ENCODE data around the gene IPO4. TPM values are rescaled to one million over a fixed set of nuclear protein-coding genes. Genes with fewer than 3 reads are reported as not detected.

IPO4 gene
- total RNA-seq, 1 experiment from 2014 or later = 82.6 TPM

GRCh38 chr14:24236689-24237462 lies 48.3 kb upstream of the IPO4 start:
- no TSS peak for BruUV-seq (replicated peaks)
- Mint-ChIP-seq H3K4me3 (ENCODE audit: low read depth, unreplicated experiment) (no peak overlapping the region), H3K27me3 (ENCODE audit: unreplicated experiment) (no peaks in the 10 kb centered on the region), H3K9me3 (ENCODE audit: low read depth, unreplicated experiment) (no peaks in the 10 kb centered on the region), H3K36me3 (ENCODE audit: insufficient read depth, unreplicated experiment) (peaks cover 57% of the 10 kb centered on the region), H3K4me1 (ENCODE audit: low read depth, unreplicated experiment) (peaks cover 24% of the 10 kb centered on the region), H3K27ac (ENCODE audit: unreplicated experiment) (peak overlapping the region; percentile 23)
- DNase-seq = no peak
- intact Hi-C loops (cut with micrococcal nuclease; ENCODE audit: unreplicated experiment) = no loop called here
- CTCF ChIA-PET = interaction anchor here (0.9 to 1.6 kb wide), 3 partner anchors 13 to 72 kb away, joined by 3 to 4 read pairs (median 4); partner anchors contain the start of gene MDP1
- no peak for TF ChIP-seq CTCF (IDR thresholded peaks at IDR 0.05; ENCODE audit: unreplicated experiment)

- H3K36me3 Mint-ChIP-seq (ENCODE audit: insufficient read depth, unreplicated experiment) = peaks cover 59% of the 10 kb centered on the region
- intact Hi-C loops (cut with micrococcal nuclease; ENCODE audit: unreplicated experiment) = no loop called here
- no peak overlapping the region for H3K4me3 Mint-ChIP-seq (ENCODE audit: low read depth, unreplicated experiment)
- H3K27me3 Mint-ChIP-seq (ENCODE audit: unreplicated experiment) = no peaks in the 10 kb centered on the region
- CTCF ChIA-PET = no interaction called here
- TF ChIP-seq CTCF (IDR thresholded peaks at IDR 0.05; ENCODE audit: unreplicated experiment) = no peak
- no TSS peak for BruUV-seq (replicated peaks)
- no peaks in the 10 kb centered on the region for H3K9me3 Mint-ChIP-seq (ENCODE audit: low read depth, unreplicated experiment)
- no peak overlapping the region for H3K27ac Mint-ChIP-seq (ENCODE audit: unreplicated experiment)
- H3K4me1 Mint-ChIP-seq (ENCODE audit: low read depth, unreplicated experiment) = peaks cover 24% of the 10 kb centered on the region
- no peak for DNase-seq
Measured at GRCh38 chr14:24235804-24236688, 47.4 kb upstream of the IPO4 start.

- Mint-ChIP-seq H3K36me3 (ENCODE audit: insufficient read depth, unreplicated experiment) (peaks cover 55% of the 10 kb centered on the region), H3K4me3 (ENCODE audit: low read depth, unreplicated experiment) (peak overlapping the region; percentile 83), H3K27me3 (ENCODE audit: unreplicated experiment) (no peaks in the 10 kb centered on the region), H3K9me3 (ENCODE audit: low read depth, unreplicated experiment) (no peaks in the 10 kb centered on the region), H3K27ac (ENCODE audit: unreplicated experiment) (no peak overlapping the region), H3K4me1 (ENCODE audit: low read depth, unreplicated experiment) (peaks cover 24% of the 10 kb centered on the region)
- CTCF ChIA-PET = interaction anchor here (1.2 kb wide), 1 partner anchor 63 kb away, joined by 3 read pairs; no protein-coding TSS in a partner anchor
- TF ChIP-seq CTCF (IDR thresholded peaks at IDR 0.05; ENCODE audit: unreplicated experiment) = no peak
- BruUV-seq (replicated peaks) = no TSS peak
- no peak for DNase-seq
- intact Hi-C loops (cut with micrococcal nuclease; ENCODE audit: unreplicated experiment) = no loop called here
Measured at GRCh38 chr14:24234095-24235005, 45.7 kb upstream of the IPO4 start.

- no peak for DNase-seq
- H3K9me3 Mint-ChIP-seq (ENCODE audit: low read depth, unreplicated experiment) = no peaks in the 10 kb centered on the region
- intact Hi-C loops (cut with micrococcal nuclease; ENCODE audit: unreplicated experiment) = no loop called here
- CTCF ChIA-PET = no interaction called here
- no TSS peak for BruUV-seq (replicated peaks)
- H3K36me3 Mint-ChIP-seq (ENCODE audit: insufficient read depth, unreplicated experiment) = peaks cover 55% of the 10 kb centered on the region
- H3K27me3 Mint-ChIP-seq (ENCODE audit: unreplicated experiment) = no peaks in the 10 kb centered on the region
- H3K4me1 Mint-ChIP-seq (ENCODE audit: low read depth, unreplicated experiment) = peaks cover 24% of the 10 kb centered on the region
- peak overlapping the region; percentile 83 for H3K4me3 Mint-ChIP-seq (ENCODE audit: low read depth, unreplicated experiment)
- no peak overlapping the region for H3K27ac Mint-ChIP-seq (ENCODE audit: unreplicated experiment)
- no peak for TF ChIP-seq CTCF (IDR thresholded peaks at IDR 0.05; ENCODE audit: unreplicated experiment)
Measured at GRCh38 chr14:24233538-24233866, 44.9 kb upstream of the IPO4 start.

Data from Calu3 (cell line).